HCT116 (cell line): Measurements from ENCODE around the gene TCOF1.

Experiments
- EZH2phosphoT487 ChIP-seq: fragments of 200-600 bp; IDR thresholded peaks from 2 replicates; pipeline ENCODE4 v1.6.1; 2018; ENCODE audit warnings: antibody characterized with exemption, borderline replicate concordance
- POLR2A ChIP-seq: IDR thresholded peaks from 2 replicates; pipeline ENCODE4 v1.7.0; 2011; ENCODE audit warnings: borderline replicate concordance; ENCODE audit not compliant: insufficient read depth, insufficient read length; ENCODE audit errors: extremely low read depth
- TCF7L2 ChIP-seq: IDR thresholded peaks from 2 replicates; pipeline ENCODE4 v1.7.0; 2011; ENCODE audit warnings: borderline replicate concordance, inconsistent platforms; ENCODE audit not compliant: insufficient read depth, insufficient read length; ENCODE audit errors: extremely low read depth

GRCh38 chr5:150319484-150319790, 38.1 kb upstream of the TCOF1 start:
- TF ChIP-seq EZH2phosphoT487 (no peak), TCF7L2 (no peak), POLR2A (no peak)
